SK-N-SH (cell line): ENCODE results near the gene OGFOD2.

Source experiments
- CHD2 ChIP-seq: fragments of 150-350 bp; IDR thresholded peaks from 2 replicates; pipeline ENCODE4 v1.6.1; 2018; ENCODE audit warnings: low read length; ENCODE audit not compliant: partially characterized antibody
- ELF1 ChIP-seq: IDR thresholded peaks from 2 replicates; pipeline ENCODE4 v1.4.0; 2012
- EP300 ChIP-seq, 2 experiments: IDR thresholded peaks; 2 replicates each; pipeline versions ENCODE4 v1.4.0 to v1.6.1; 2012; ENCODE audit warnings: borderline replicate concordance in 1 of 2, low read depth in 1 of 2, low read length in 1 of 2
- EZH2phosphoT487 ChIP-seq: fragments of 200-600 bp; sonication (generic); IDR thresholded peaks from 2 replicates; pipeline ENCODE4 v1.6.1; 2017; ENCODE audit warnings: low read depth, mixed run types, mild to moderate bottlenecking, antibody characterized with exemption, moderate library complexity, borderline replicate concordance
- FOXM1 ChIP-seq: IDR thresholded peaks from 2 replicates; pipeline ENCODE4 v1.4.0; 2012; ENCODE audit warnings: low read depth, mild to moderate bottlenecking
- GATA2 ChIP-seq: sonication (generic); formaldehyde crosslinking; IDR thresholded peaks from 2 replicates; pipeline ENCODE4 v1.5.0; 2020; ENCODE audit warnings: mild to moderate bottlenecking, missing genetic modification reagents
- POLR2AphosphoS5 ChIP-seq: IDR thresholded peaks from 2 replicates; pipeline ENCODE4 v1.6.1; 2012; ENCODE audit warnings: low read depth, low read length
- RFX5 ChIP-seq: IDR thresholded peaks from 2 replicates; pipeline ENCODE4 v1.6.1; 2012; ENCODE audit warnings: mild to moderate bottlenecking, improper control_type of control experiment, low read length
- SIN3A ChIP-seq: IDR thresholded peaks from 2 replicates; pipeline ENCODE4 v1.6.1; 2012; ENCODE audit warnings: low read depth, mild to moderate bottlenecking, low read length, moderate library complexity, borderline replicate concordance
- TEAD4 ChIP-seq: IDR thresholded peaks from 2 replicates; pipeline ENCODE4 v1.4.0; 2012; ENCODE audit warnings: mild to moderate bottlenecking, borderline replicate concordance; ENCODE audit not compliant: insufficient read depth
- TF ChIP-seq, protein P1 (sequence below): fragments of 200-600 bp; sonication (generic); IDR thresholded peaks from 2 replicates; pipeline ENCODE4 v1.6.1; 2017; ENCODE audit warnings: antibody characterized with exemption, mild to moderate bottlenecking, moderate library complexity
- TF ChIP-seq, protein P2 (sequence below): IDR thresholded peaks from 2 replicates; pipeline ENCODE4 v1.4.0; 2012; ENCODE audit warnings: low read depth, borderline replicate concordance
- TF ChIP-seq, protein P3 (sequence below): IDR thresholded peaks from 2 replicates; pipeline ENCODE4 v1.4.0; 2012; ENCODE audit warnings: low read depth, borderline replicate concordance

DNA sequence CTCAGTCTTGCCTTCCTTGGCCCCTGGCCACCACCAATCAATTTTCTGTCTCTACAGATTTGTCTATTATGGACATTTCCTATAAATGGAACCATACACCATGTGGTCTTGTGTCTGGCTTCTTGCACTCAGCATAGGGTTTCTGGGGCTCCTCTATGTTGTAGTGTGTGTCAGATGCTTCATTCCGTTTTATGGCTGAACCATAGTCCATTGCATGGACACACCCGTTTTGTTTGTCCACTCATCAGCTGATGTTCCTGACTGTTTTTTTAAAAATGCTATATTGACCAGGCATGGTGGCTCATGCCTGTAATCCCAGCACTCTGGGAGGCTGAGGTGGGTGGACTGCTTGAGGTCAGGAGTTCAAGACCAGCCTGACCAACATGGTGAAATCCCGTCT, 26.4 kb downstream of the OGFOD2 start:
- TF ChIP-seq, protein P1, sequence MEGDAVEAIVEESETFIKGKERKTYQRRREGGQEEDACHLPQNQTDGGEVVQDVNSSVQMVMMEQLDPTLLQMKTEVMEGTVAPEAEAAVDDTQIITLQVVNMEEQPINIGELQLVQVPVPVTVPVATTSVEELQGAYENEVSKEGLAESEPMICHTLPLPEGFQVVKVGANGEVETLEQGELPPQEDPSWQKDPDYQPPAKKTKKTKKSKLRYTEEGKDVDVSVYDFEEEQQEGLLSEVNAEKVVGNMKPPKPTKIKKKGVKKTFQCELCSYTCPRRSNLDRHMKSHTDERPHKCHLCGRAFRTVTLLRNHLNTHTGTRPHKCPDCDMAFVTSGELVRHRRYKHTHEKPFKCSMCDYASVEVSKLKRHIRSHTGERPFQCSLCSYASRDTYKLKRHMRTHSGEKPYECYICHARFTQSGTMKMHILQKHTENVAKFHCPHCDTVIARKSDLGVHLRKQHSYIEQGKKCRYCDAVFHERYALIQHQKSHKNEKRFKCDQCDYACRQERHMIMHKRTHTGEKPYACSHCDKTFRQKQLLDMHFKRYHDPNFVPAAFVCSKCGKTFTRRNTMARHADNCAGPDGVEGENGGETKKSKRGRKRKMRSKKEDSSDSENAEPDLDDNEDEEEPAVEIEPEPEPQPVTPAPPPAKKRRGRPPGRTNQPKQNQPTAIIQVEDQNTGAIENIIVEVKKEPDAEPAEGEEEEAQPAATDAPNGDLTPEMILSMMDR, result no peak
- TF ChIP-seq, protein P2, sequence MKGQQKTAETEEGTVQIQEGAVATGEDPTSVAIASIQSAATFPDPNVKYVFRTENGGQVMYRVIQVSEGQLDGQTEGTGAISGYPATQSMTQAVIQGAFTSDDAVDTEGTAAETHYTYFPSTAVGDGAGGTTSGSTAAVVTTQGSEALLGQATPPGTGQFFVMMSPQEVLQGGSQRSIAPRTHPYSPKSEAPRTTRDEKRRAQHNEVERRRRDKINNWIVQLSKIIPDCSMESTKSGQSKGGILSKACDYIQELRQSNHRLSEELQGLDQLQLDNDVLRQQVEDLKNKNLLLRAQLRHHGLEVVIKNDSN, result no peak
- TF ChIP-seq EZH2phosphoT487, result no peak
- no peak for TF ChIP-seq ELF1
- TF ChIP-seq POLR2AphosphoS5, result no peak
- no peak for TF ChIP-seq GATA2
- TF ChIP-seq FOXM1, result no peak
- no peak for TF ChIP-seq EP300 (IDR thresholded peaks at IDR 0.05; ENCODE audit: borderline replicate concordance in 1 of 2, low read depth in 1 of 2, low read length in 1 of 2)
- TF ChIP-seq CHD2, result no peak
- no peak for TF ChIP-seq TEAD4
- TF ChIP-seq, protein P3, sequence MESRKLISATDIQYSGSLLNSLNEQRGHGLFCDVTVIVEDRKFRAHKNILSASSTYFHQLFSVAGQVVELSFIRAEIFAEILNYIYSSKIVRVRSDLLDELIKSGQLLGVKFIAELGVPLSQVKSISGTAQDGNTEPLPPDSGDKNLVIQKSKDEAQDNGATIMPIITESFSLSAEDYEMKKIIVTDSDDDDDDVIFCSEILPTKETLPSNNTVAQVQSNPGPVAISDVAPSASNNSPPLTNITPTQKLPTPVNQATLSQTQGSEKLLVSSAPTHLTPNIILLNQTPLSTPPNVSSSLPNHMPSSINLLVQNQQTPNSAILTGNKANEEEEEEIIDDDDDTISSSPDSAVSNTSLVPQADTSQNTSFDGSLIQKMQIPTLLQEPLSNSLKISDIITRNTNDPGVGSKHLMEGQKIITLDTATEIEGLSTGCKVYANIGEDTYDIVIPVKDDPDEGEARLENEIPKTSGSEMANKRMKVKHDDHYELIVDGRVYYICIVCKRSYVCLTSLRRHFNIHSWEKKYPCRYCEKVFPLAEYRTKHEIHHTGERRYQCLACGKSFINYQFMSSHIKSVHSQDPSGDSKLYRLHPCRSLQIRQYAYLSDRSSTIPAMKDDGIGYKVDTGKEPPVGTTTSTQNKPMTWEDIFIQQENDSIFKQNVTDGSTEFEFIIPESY, result no peak
- TF ChIP-seq SIN3A, result no peak
- no peak for TF ChIP-seq RFX5
